Lung (tissue), 12 donors: Measurements from ENCODE around the gene C10orf53. TPM values are rescaled to one million over a fixed set of nuclear protein-coding genes. Genes with fewer than 3 reads are reported as not detected.

ENCODE experiments used
- ATAC-seq: fragments of 200-7000 bp; cut with Tn5 transposase; one replicate; pipeline ENCODE4 v1.9.1; 2020; ENCODE audit warnings: moderate number of reproducible peaks; ENCODE audit not compliant: insufficient read depth, low FRiP score
- DNase-seq, 3 donors: peaks; one replicate each; pipeline ENCODE4 v3.0.0-alpha.2; 2013 to 2017
- H3K27ac ChIP-seq, 2 donors: one replicate each; pipeline ENCODE4 v1.5.1; 2013; ENCODE audit warnings: mild to moderate bottlenecking in 2 of 2, moderate library complexity in 2 of 2, control low read depth in 1 of 2, inconsistent platforms in 1 of 2, low read depth in 1 of 2, low read length in 1 of 2
- H3K27me3 ChIP-seq, 3 donors: one replicate each; pipeline ENCODE4 v1.5.1; 2013; ENCODE audit warnings: low read length in 2 of 3; ENCODE audit not compliant: control insufficient read depth in 3 of 3, insufficient read depth in 3 of 3
- H3K36me3 ChIP-seq, 4 donors: one replicate each; pipeline ENCODE4 v1.5.1; 2013; ENCODE audit warnings: low read length in 4 of 4, mild to moderate bottlenecking in 1 of 4, moderate library complexity in 1 of 4; ENCODE audit not compliant: control insufficient read depth in 4 of 4, insufficient read depth in 4 of 4
- H3K4me1 ChIP-seq, 5 donors: one replicate each; pipeline ENCODE4 v1.5.1; 2013; ENCODE audit warnings: low read length in 5 of 5, mild to moderate bottlenecking in 2 of 5, moderate library complexity in 1 of 5; ENCODE audit not compliant: control insufficient read depth in 5 of 5, insufficient read depth in 5 of 5
- H3K4me3 ChIP-seq: one replicate; pipeline ENCODE4 v1.5.1; 2013; ENCODE audit warnings: mild to moderate bottlenecking, control low read depth, moderate library complexity
- H3K9ac ChIP-seq, 2 donors: one replicate each; pipeline ENCODE4 v1.5.1; 2013; ENCODE audit warnings: low read length in 2 of 2, control low read depth in 1 of 2; ENCODE audit not compliant: insufficient read depth in 1 of 2
- H3K9me3 ChIP-seq, 4 donors: one replicate each; pipeline ENCODE4 v1.5.1; 2013; ENCODE audit warnings: low read length in 3 of 4, mild to moderate bottlenecking in 1 of 4, moderate library complexity in 1 of 4; ENCODE audit not compliant: control insufficient read depth in 4 of 4, insufficient read depth in 3 of 4
- CTCF ChIP-seq: IDR thresholded peaks from 2 replicates; pipeline ENCODE4 v1.5.1; 2012; ENCODE audit warnings: mild to moderate bottlenecking; ENCODE audit errors: control extremely low read depth, extremely low read depth
- WGBS, 2 donors: extraction: QIAGEN DNeasy Blood & Tissue Kit; methylation state at CpG; one replicate each; pipeline ENCODE4 v1.1.7; 2013; 5-methylcytosine and 5-hydroxymethylcytosine counted together
- polyA plus RNA-seq, 2 donors: library from polyadenylated mRNA; stranded (reverse); fragments of 200-250 nt; gene quantifications; one replicate each; pipeline ENCODE4 v1.2.1, GENCODE V29; 2013
- total RNA-seq, 2 donors: library from RNA; depleted of rRNA in 1 of 2; stranded (reverse); fragments of >200 nt in 1 of 2; gene quantifications; one replicate each; pipeline ENCODE4 v1.2.1, GENCODE V29; 2014 to 2021
- donor health status: control.
- donor health status: control.
- donor health status: Bipolar disorder and iron deficiency.
- donor health status: healthy.
- donor health status: DM: yes; HTN: yes; CAD: no.

Gene C10orf53
- total and polyA plus RNA-seq, 4 donors: 0.09 to 0.11 TPM; not detected in 2

GRCh38 chr10:49651039-49651835, 28.2 kb upstream of the C10orf53 start:
- Histone ChIP-seq H3K27me3 (no peaks in the 10 kb centered on the region), H3K9me3 (no peaks in the 10 kb centered on the region), H3K4me3 (no peak overlapping the region), H3K9ac (no peak overlapping the region), H3K27ac (no peak overlapping the region), H3K4me1 (no peaks in the 10 kb centered on the region), H3K36me3 (no peaks in the 10 kb centered on the region)
- 81 to 89% methylated on average over 15 of the region's 15 CpGs for WGBS, 2 donors
- no peak for TF ChIP-seq CTCF
- DNase-seq (no peak), ATAC-seq (no peak)

GRCh38 chr10:49651917-49652316, 27.5 kb upstream of the C10orf53 start:
- 78% methylated on average over 2 of the region's 2 CpGs for WGBS, 2 donors
- no peak overlapping the region for H3K9ac ChIP-seq
- no peaks in the 10 kb centered on the region for H3K36me3 ChIP-seq
- TF ChIP-seq CTCF: no peak
- DNase-seq: no peak
- ATAC-seq: no peak
- no peaks in the 10 kb centered on the region for H3K4me1 ChIP-seq
- H3K27ac ChIP-seq: no peak overlapping the region
- no peaks in the 10 kb centered on the region for H3K27me3 ChIP-seq
- no peaks in the 10 kb centered on the region for H3K9me3 ChIP-seq
- H3K4me3 ChIP-seq: no peak overlapping the region

- no peak overlapping the region for H3K9ac ChIP-seq
- no peaks in the 10 kb centered on the region for H3K27me3 ChIP-seq
- H3K36me3 ChIP-seq: no peaks in the 10 kb centered on the region
- ATAC-seq (no peak), DNase-seq (no peak)
- WGBS, 2 donors: 74 to 84% methylated on average over 15 of the region's 15 CpGs
- no peaks in the 10 kb centered on the region for H3K4me1 ChIP-seq
- no peak overlapping the region for H3K27ac ChIP-seq
- no peak overlapping the region for H3K4me3 ChIP-seq
- TF ChIP-seq CTCF: no peak
- no peaks in the 10 kb centered on the region for H3K9me3 ChIP-seq
These were observed 26.8 kb upstream of the C10orf53 start for GRCh38 chr10:49652421-49653272.
